Measurements from ENCODE around the gene ALK.

The ALK gene

GRCh38 chr2:29902356-29902755 is 19.0 kb downstream of the ALK start:
- no peak for DNase-seq (ENCODE audit: low read depth in 3 of 3)

- no peak for DNase-seq (ENCODE audit: low read depth in 3 of 3)
Measured at GRCh38 chr2:29900971-29901633, 20.3 kb downstream of the ALK start.

GRCh38 chr2:29898999-29899398 is 22.4 kb downstream of the ALK start:
- no peak for DNase-seq (ENCODE audit: low read depth in 3 of 3)

GRCh38 chr2:29894822-29895614 is 26.4 kb downstream of the ALK start:
- no peak for DNase-seq (ENCODE audit: low read depth in 3 of 3)

GRCh38 chr2:29892585-29893259 is 28.7 kb downstream of the ALK start:
- DNase-seq (ENCODE audit: low read depth in 3 of 3) = no peak

- no peak for DNase-seq (ENCODE audit: low read depth in 3 of 3)
Measured at GRCh38 chr2:29881089-29881730, 40.2 kb downstream of the ALK start.

GRCh38 chr2:29880084-29880483 is 41.3 kb downstream of the ALK start:
- DNase-seq (ENCODE audit: low read depth in 3 of 3) = no peak

- no peak for DNase-seq (ENCODE audit: low read depth in 3 of 3)
Measured at GRCh38 chr2:29879456-29879855, 41.9 kb downstream of the ALK start.

- DNase-seq (ENCODE audit: low read depth in 3 of 3) = no peak
Measured at GRCh38 chr2:29878898-29879297, 42.5 kb downstream of the ALK start.

- no peak for DNase-seq (ENCODE audit: low read depth in 3 of 3)
Measured at GRCh38 chr2:29876374-29876773, 45.0 kb downstream of the ALK start.

- DNase-seq (ENCODE audit: low read depth in 3 of 3) = no peak
Measured at GRCh38 chr2:29874745-29875144, 46.6 kb downstream of the ALK start.

GRCh38 chr2:29872870-29873269 is 48.5 kb downstream of the ALK start:
- DNase-seq (ENCODE audit: low read depth in 3 of 3) = no peak

GRCh38 chr2:29871541-29871940 is 49.8 kb downstream of the ALK start:
- DNase-seq (ENCODE audit: low read depth in 3 of 3) = no peak

- no peak for DNase-seq (ENCODE audit: low read depth in 3 of 3)
Measured at GRCh38 chr2:29865512-29865911, 55.9 kb downstream of the ALK start.

- no peak for DNase-seq (ENCODE audit: low read depth in 3 of 3)
Measured at GRCh38 chr2:29864988-29865387, 56.4 kb downstream of the ALK start.

GRCh38 chr2:29855924-29856639 is 65.3 kb downstream of the ALK start:
- DNase-seq (ENCODE audit: low read depth in 3 of 3) = no peak

GRCh38 chr2:29850794-29851193 is 70.6 kb downstream of the ALK start:
- DNase-seq (ENCODE audit: low read depth in 3 of 3) = no peak

GRCh38 chr2:29848566-29849310 is 72.6 kb downstream of the ALK start:
- DNase-seq (ENCODE audit: low read depth in 3 of 3) = no peak

GRCh38 chr2:29847886-29848285 is 73.5 kb downstream of the ALK start:
- DNase-seq (ENCODE audit: low read depth in 3 of 3) = no peak

- no peak for DNase-seq (ENCODE audit: low read depth in 3 of 3)
Measured at GRCh38 chr2:29844713-29845326, 76.6 kb downstream of the ALK start.

Data from stimulated activated CD4-positive, alpha-beta T cell treated with anti-CD3 and anti-CD28 coated beads, TNF-alpha, amount 100 ng/mL, for 4 hours (primary cell).